K562 (cell line): ENCODE data around the gene HDC.

Experiments used
- EP300 ChIP-seq: IDR thresholded peaks from 2 replicates; pipeline ENCODE4 v1.6.1; 2012; ENCODE audit warnings: low read length, improper control_type of control experiment
- NRF1 ChIP-seq, 2 experiments: fragments of 450-650 bp; IDR thresholded peaks in 1 of 2; conservative IDR thresholded peaks in 1 of 2; 2 replicates each; pipeline ENCODE4 v1.6.1; 2014; ENCODE audit warnings: mild to moderate bottlenecking in 2 of 2

GRCh38 chr15:50267577-50267976 is 2.1 kb upstream of the HDC start:
- TF ChIP-seq NRF1 (conservative IDR thresholded peaks at IDR 0.05 in 1 of 2, IDR thresholded peaks at IDR 0.05 in 1 of 2), result no peak
- no peak for TF ChIP-seq EP300
